DOHH2 (cell line): ENCODE results near the gene AP3S2.
"Not testable (repeated sequence)": the region's sequence is repeated elsewhere in the genome, so short reads cannot be mapped to it uniquely, and the experiment has no call there.

Experiments
- H3F3A ChIP-seq: fragments of 200-600 bp; sonication (generic), shearing (Covaris generic); 2 replicates; pipeline ENCODE4 v1.6.0; 2016; ENCODE audit warnings: antibody characterized with exemption, mild to moderate bottlenecking; ENCODE audit not compliant: control insufficient read depth, insufficient read depth
- H3K27ac ChIP-seq: fragments of 200-600 bp; sonication (generic); 2 replicates; pipeline ENCODE4 v1.5.1; 2014; ENCODE audit warnings: low read depth, mild to moderate bottlenecking, low read length, moderate library complexity
- H3K27me3 ChIP-seq: fragments of 200-600 bp; sonication (generic); 2 replicates; pipeline ENCODE4 v1.6.1; 2014; ENCODE audit warnings: mild to moderate bottlenecking, low read length, mixed read lengths; ENCODE audit not compliant: control insufficient read depth
- H3K36me3 ChIP-seq: fragments of 200-600 bp; sonication (generic); 2 replicates; pipeline ENCODE4 v1.6.1; 2014; ENCODE audit warnings: mild to moderate bottlenecking, low read length, moderate library complexity, mixed read lengths; ENCODE audit not compliant: control insufficient read depth
- H3K4me1 ChIP-seq: fragments of 200-600 bp; sonication (generic); 2 replicates; pipeline ENCODE4 v1.6.1; 2014; ENCODE audit warnings: mild to moderate bottlenecking, low read length, mixed read lengths; ENCODE audit not compliant: control insufficient read depth
- H3K4me2 ChIP-seq: fragments of 200-600 bp; sonication (generic); 2 replicates; pipeline ENCODE4 v1.6.0; 2014; ENCODE audit warnings: mild to moderate bottlenecking, low read length, moderate library complexity
- H3K4me3 ChIP-seq: fragments of 200-600 bp; sonication (generic); 2 replicates; pipeline ENCODE4 v1.5.1; 2014; ENCODE audit warnings: mild to moderate bottlenecking, low read length, mixed read lengths
- H3K79me2 ChIP-seq: fragments of 200-600 bp; sonication (generic); 2 replicates; pipeline ENCODE4 v1.6.1; 2014; ENCODE audit warnings: mild to moderate bottlenecking, low read length, mixed read lengths; ENCODE audit not compliant: control insufficient read depth
- H3K9me2 ChIP-seq: fragments of 200-600 bp; sonication (generic); replicated peaks from 2 replicates; pipeline ENCODE4 v1.6.1; 2014; ENCODE audit warnings: mild to moderate bottlenecking, low read length, mixed read lengths; ENCODE audit not compliant: control insufficient read depth
- H3K9me3 ChIP-seq: fragments of 200-600 bp; sonication (generic); 2 replicates; pipeline ENCODE4 v1.6.1; 2014; ENCODE audit warnings: antibody characterized with exemption, low read length, mixed read lengths; ENCODE audit not compliant: control insufficient read depth, insufficient read depth
- H4K20me1 ChIP-seq: fragments of 200-600 bp; sonication (generic); 2 replicates; pipeline ENCODE4 v1.6.0; 2014; ENCODE audit warnings: low read depth, mild to moderate bottlenecking, antibody characterized with exemption, low read length, moderate library complexity; ENCODE audit not compliant: control insufficient read depth, insufficient read depth
- CTCF ChIP-seq: fragments of 200-600 bp; sonication (generic); IDR thresholded peaks from one replicate; pipeline ENCODE4 v1.5.1; 2014; ENCODE audit warnings: antibody characterized with exemption, mild to moderate bottlenecking, low read depth, low read length; ENCODE audit not compliant: poor library complexity, severe bottlenecking
- EZH2phosphoT487 ChIP-seq: fragments of 200-600 bp; sonication (generic); IDR thresholded peaks from 2 replicates; pipeline ENCODE4 v1.6.1; 2017; ENCODE audit warnings: borderline replicate concordance, mild to moderate bottlenecking, antibody characterized with exemption, low read length, moderate library complexity, mixed read lengths

Gene AP3S2

DNA sequence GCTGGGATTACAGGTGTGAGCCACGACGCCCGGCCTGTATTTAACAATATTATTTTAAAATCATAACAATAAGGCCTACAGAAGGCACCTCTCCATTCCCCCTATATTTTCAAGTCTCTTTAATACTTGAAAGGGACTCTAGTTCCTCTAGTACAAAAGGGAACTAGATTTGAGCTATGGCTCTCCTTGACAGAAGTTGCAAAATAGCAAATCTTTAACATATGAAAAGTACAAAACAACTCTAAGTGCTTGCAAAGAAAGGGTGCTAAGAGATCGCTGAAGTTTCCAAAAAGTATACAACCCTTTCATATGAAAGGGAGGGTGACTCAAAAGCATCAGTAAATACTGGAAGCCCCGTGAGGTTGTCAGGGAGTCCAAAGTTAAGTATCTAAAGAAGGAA is 23.8 kb downstream of the AP3S2 start:
- Histone ChIP-seq H3K9me2 (no peaks in the 10 kb centered on the region), H3F3A (no peaks in the 10 kb centered on the region), H3K27ac (no peak overlapping the region), H4K20me1 (no peaks in the 10 kb centered on the region), H3K36me3 (peaks cover 7% of the 10 kb centered on the region; the same call in 1 of the 2 replicates), H3K4me2 (no peak overlapping the region), H3K79me2 (no peaks in the 10 kb centered on the region), H3K27me3 (no peaks in the 10 kb centered on the region), H3K9me3 (no peaks in the 10 kb centered on the region), H3K4me1 (peaks cover under 1% of the 10 kb centered on the region; the same call in 1 of the 2 replicates), H3K4me3 (no peak overlapping the region)
- TF ChIP-seq CTCF (no peak), EZH2phosphoT487 (no peak)

DNA sequence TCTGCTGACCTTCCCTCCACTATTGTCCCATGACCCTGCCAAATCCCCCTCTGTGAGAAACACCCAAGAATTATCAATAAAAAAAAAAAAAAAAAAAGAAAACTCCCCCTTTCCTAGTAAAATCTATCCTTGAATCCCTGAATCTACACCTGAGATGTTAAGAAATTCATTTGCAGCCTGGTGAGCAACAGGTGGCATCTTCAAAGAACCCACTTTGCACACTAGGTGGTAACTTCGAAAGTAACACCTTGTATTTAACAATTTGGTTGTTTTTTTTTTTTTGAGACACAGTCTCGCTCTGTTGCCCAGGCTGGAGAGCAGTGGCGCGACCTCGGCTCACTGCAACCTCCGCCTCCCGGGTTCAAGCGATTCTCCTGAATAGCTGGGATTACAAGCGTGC is 24.3 kb downstream of the AP3S2 start:
- H3F3A ChIP-seq, H3K9me2 ChIP-seq, H3K27ac ChIP-seq, H3K4me2 ChIP-seq, H3K4me1 ChIP-seq, H3K27me3 ChIP-seq, H4K20me1 ChIP-seq, H3K4me3 ChIP-seq, H3K79me2 ChIP-seq, H3K36me3 ChIP-seq, H3K9me3 ChIP-seq: not testable (repeated sequence)

GRCh38 chr15:89864958-89865739 is 28.6 kb downstream of the AP3S2 start:
- H3K4me1 ChIP-seq = no peaks in the 10 kb centered on the region
- H3K27me3 ChIP-seq = no peaks in the 10 kb centered on the region
- H3K4me3 ChIP-seq = no peak overlapping the region
- H3K9me3 ChIP-seq = no peaks in the 10 kb centered on the region
- H3K27ac ChIP-seq = no peak overlapping the region
- no peaks in the 10 kb centered on the region for H3F3A ChIP-seq
- no peak overlapping the region for H3K4me2 ChIP-seq
- no peaks in the 10 kb centered on the region for H3K9me2 ChIP-seq
- no peaks in the 10 kb centered on the region for H4K20me1 ChIP-seq
- no peaks in the 10 kb centered on the region for H3K79me2 ChIP-seq
- peaks cover 31% of the 10 kb centered on the region for H3K36me3 ChIP-seq
- no peak for TF ChIP-seq EZH2phosphoT487

DNA sequence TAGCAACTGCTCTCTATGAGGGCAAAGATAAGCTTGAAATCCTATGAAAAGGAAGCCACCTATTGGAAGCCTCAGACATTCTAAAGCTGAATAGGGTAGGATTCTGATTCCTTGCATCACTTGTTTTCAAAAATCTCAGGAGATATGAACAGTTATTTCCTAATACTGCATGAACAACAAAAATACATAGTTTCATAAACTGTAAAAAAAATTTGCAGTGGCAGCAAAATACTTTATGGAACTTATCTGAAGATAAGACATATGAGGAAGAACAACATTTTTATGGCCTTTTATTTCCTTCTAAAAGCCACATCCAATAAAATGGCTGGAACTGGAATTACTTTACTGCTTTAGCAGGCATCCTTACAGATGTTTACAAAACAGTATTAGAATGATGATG is 29.9 kb downstream of the AP3S2 start:
- H4K20me1 ChIP-seq = no peaks in the 10 kb centered on the region
- no peak overlapping the region for H3K27ac ChIP-seq
- no peak for TF ChIP-seq CTCF
- no peak for TF ChIP-seq EZH2phosphoT487

More for the DNA sequence above, 29.9 kb downstream of the AP3S2 start:
- H3K79me2 ChIP-seq = no peaks in the 10 kb centered on the region
- peaks cover 29% of the 10 kb centered on the region for H3K36me3 ChIP-seq
- no peaks in the 10 kb centered on the region for H3K9me2 ChIP-seq
- no peaks in the 10 kb centered on the region for H3K4me1 ChIP-seq
- H3K4me3 ChIP-seq = no peak overlapping the region
- no peak overlapping the region for H3K4me2 ChIP-seq
- H3F3A ChIP-seq = no peaks in the 10 kb centered on the region
- H3K9me3 ChIP-seq = no peaks in the 10 kb centered on the region
- no peaks in the 10 kb centered on the region for H3K27me3 ChIP-seq
